Gastrocnemius medialis (tissue), 4 donors: ENCODE data around the gene TBL3.
A peak's percentile ranks its signal among the peaks of the same experiment; 100 is the strongest.

Experiments
- CTCF ChIP-seq, 5 experiments: fragments of 450-650 bp in 3 of 5; fragments of 200-600 bp in 2 of 5; sonication (generic) in 2 of 5; IDR thresholded peaks in 4 of 5; conservative IDR thresholded peaks in 1 of 5; 1 replicate in 4 of 5; 2 replicates in 1 of 5; pipeline ENCODE4 v1.5.1; 2016 to 2019; ENCODE audit warnings: antibody characterized with exemption in 5 of 5, mild to moderate bottlenecking in 3 of 5, moderate library complexity in 3 of 5
- POLR2A ChIP-seq, 2 donors: fragments of 450-650 bp; IDR thresholded peaks; one replicate each; pipeline ENCODE4 v1.6.1; 2017; ENCODE audit warnings: antibody characterized with exemption in 2 of 2, mild to moderate bottlenecking in 2 of 2, moderate library complexity in 2 of 2

DNA sequence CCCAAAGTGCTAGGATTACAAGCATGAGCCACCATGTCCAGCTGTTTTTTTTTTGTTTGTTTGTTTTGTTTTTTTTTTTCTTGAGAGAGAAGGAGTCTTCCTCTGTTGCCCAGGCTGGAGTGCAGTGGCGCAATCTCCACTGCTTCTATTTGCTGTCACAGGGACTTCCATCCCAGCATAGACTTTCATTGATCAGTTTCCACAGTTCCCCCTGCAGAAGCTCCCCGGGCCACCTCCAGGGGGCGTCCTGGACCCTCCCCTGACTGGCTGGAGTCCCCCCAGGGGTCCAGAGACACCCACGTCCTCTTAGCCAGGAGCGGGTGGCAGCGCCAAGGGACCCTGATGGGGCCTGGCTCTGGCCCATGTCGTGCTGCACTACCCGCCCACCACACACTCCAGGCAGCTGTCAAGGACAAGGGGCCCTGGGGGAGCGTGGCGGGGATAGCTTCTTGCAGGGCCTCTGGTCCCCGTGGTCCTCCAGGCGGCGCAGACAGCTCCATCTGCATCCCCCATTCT lies 44.6 kb downstream of the TBL3 start:
- peak in 2 of 5 experiments; percentile 8 to 32 for TF ChIP-seq CTCF (IDR thresholded peaks at IDR 0.05 in 4 of 5, conservative IDR thresholded peaks at IDR 0.05 in 1 of 5)
- TF ChIP-seq POLR2A (IDR thresholded peaks at IDR 0.05), result no peak
